ENCODE results near the gene COG5. TPM values are rescaled to one million over a fixed set of nuclear protein-coding genes. Genes with fewer than 3 reads are reported as not detected.

COG5 gene
- total and polyA plus RNA-seq, 10 of the 15 experiments (the other 5 are each of a cell fraction or from before 2014, with no cell fraction given): 5.5 to 27.9 (median 15.6) TPM

- SMC1A ChIA-PET (ENCODE audit: uncharacterized antibody, unreplicated experiment): interaction anchor here (0.7 kb wide), 1 partner anchor 31 kb away, joined by 4 read pairs; no protein-coding TSS in a partner anchor
- Histone ChIP-seq H3K4me3 (no peak overlapping the region), H3K9me3 (replicated peaks; ENCODE audit: control insufficient read depth, insufficient read depth, low read length) (no peaks in the 10 kb centered on the region), H3K4me2 (ENCODE audit: control insufficient read depth, insufficient read depth) (no peak overlapping the region), H3K27ac (ENCODE audit: control insufficient read depth, insufficient read depth) (no peak overlapping the region), H3K79me2 (ENCODE audit: control insufficient read depth, insufficient read depth, low read length) (no peaks in the 10 kb centered on the region), H3K27me3 (replicated peaks in 1 of 2; ENCODE audit: control insufficient read depth in 2 of 2, insufficient read depth in 2 of 2, low read length in 1 of 2) (no peaks in the 10 kb centered on the region), H2AFZ (ENCODE audit: control insufficient read depth, low read depth, low read length) (no peak overlapping the region), H4K20me1 (ENCODE audit: control insufficient read depth, insufficient read depth) (no peaks in the 10 kb centered on the region), H3K36me3 (ENCODE audit: control insufficient read depth in 2 of 2, insufficient read depth in 2 of 2, low read length in 1 of 2) (no peaks in the 10 kb centered on the region), H3K4me1 (ENCODE audit: control insufficient read depth, insufficient read depth, low read length) (no peaks in the 10 kb centered on the region), H3K9ac (ENCODE audit: control insufficient read depth, insufficient read depth, low read length) (no peak overlapping the region)
- POLR2A ChIA-PET: interaction anchor here (0.7 kb wide), 1 partner anchor 303 kb away, joined by 4 read pairs; no protein-coding TSS in a partner anchor
- intact Hi-C loops (cut with micrococcal nuclease; ENCODE audit: unreplicated experiment) (no loop called here), in situ Hi-C loops (cut with MboI) (no loop called here)
- WGBS (ENCODE audit: insufficient coverage, insufficient replicate concordance, low lambda C conversion rate, missing lambda C conversion rate): 75% methylated on average over 3 of the region's 3 CpGs
- CTCF ChIA-PET: interaction anchor here (0.8 kb wide), 1 partner anchor 23 kb away, joined by 4 read pairs; no protein-coding TSS in a partner anchor
- BruUV-seq (replicated peaks): no TSS peak
- FAIRE-seq (no peak), ATAC-seq (peak; percentile 63), DNase-seq (ENCODE audit: low read depth, low spot score) (no peak)
- RAD21 ChIA-PET (ENCODE audit: unreplicated experiment): no interaction called here
- TF ChIP-seq JUNB (IDR thresholded peaks at IDR 0.05): peak; percentile 23; the same call in 1 of the 2 replicates
- TF ChIP-seq ZNF274 (IDR thresholded peaks at IDR 0.05; ENCODE audit: insufficient read depth, insufficient read length): no peak
- no peak for TF ChIP-seq ZBTB33 (IDR thresholded peaks at IDR 0.05)
These were observed 77.7 kb downstream of the COG5 start for GRCh38 chr7:107486041-107486440.

DNA sequence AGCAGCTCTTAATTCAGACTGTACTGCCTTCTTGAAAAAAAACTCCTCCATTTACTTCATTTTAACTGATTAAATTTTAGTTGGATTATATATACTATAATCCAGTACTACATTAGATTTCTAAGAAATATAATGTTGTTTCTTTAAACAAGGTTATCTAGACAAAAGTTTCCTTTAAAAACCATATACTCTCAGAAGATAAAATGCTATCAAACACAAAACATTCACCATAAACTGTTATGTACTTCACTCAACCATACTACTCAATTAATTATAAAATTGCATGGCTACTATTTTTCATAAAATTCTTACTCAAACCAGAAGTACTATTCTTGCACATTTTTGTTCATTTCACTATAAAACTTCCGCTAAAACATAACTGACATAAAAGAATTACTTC is 81.1 kb downstream of the COG5 start:
- intact Hi-C loops (cut with micrococcal nuclease; ENCODE audit: unreplicated experiment) (no loop called here), in situ Hi-C loops (cut with MboI) (no loop called here)
- Histone ChIP-seq H3K4me3 (no peak overlapping the region), H3K9ac (ENCODE audit: control insufficient read depth, insufficient read depth, low read length) (no peak overlapping the region), H3K36me3 (ENCODE audit: control insufficient read depth in 2 of 2, insufficient read depth in 2 of 2, low read length in 1 of 2) (no peaks in the 10 kb centered on the region), H3K27ac (ENCODE audit: control insufficient read depth, insufficient read depth) (no peak overlapping the region), H3K27me3 (replicated peaks in 1 of 2; ENCODE audit: control insufficient read depth in 2 of 2, insufficient read depth in 2 of 2, low read length in 1 of 2) (no peaks in the 10 kb centered on the region), H3K9me3 (replicated peaks; ENCODE audit: control insufficient read depth, insufficient read depth, low read length) (no peaks in the 10 kb centered on the region), H4K20me1 (ENCODE audit: control insufficient read depth, insufficient read depth) (no peaks in the 10 kb centered on the region), H3K79me2 (ENCODE audit: control insufficient read depth, insufficient read depth, low read length) (no peaks in the 10 kb centered on the region), H3K4me2 (ENCODE audit: control insufficient read depth, insufficient read depth) (no peak overlapping the region), H3K4me1 (ENCODE audit: control insufficient read depth, insufficient read depth, low read length) (no peaks in the 10 kb centered on the region), H2AFZ (ENCODE audit: control insufficient read depth, low read depth, low read length) (no peak overlapping the region)
- WGBS (ENCODE audit: insufficient coverage, insufficient replicate concordance, low lambda C conversion rate, missing lambda C conversion rate): 97% methylated on average over 1 of the region's 1 CpG
- ChIA-PET CTCF (interaction anchor here (2.3 kb wide), 1 partner anchor 19 kb away, joined by 6 read pairs; no protein-coding TSS in a partner anchor), RAD21 (ENCODE audit: unreplicated experiment) (no interaction called here), POLR2A (no interaction called here), SMC1A (ENCODE audit: uncharacterized antibody, unreplicated experiment) (no interaction called here)
- BruUV-seq (replicated peaks): no TSS peak
- TF ChIP-seq RCOR1 (conservative IDR thresholded peaks at IDR 0.05; ENCODE audit: low read depth, low read length) (no peak), SMAD1 (IDR thresholded peaks at IDR 0.05; ENCODE audit: low read depth, partially characterized antibody) (no peak), SRF (IDR thresholded peaks at IDR 0.05; ENCODE audit: low read depth in 2 of 2, low read length in 2 of 2) (no peak), ZZZ3 (IDR thresholded peaks at IDR 0.05; ENCODE audit: control insufficient read depth, insufficient read length, low read depth) (no peak), TCF7 (IDR thresholded peaks at IDR 0.05; ENCODE audit: borderline replicate concordance) (no peak)
- TF ChIP-seq, protein P1, sequence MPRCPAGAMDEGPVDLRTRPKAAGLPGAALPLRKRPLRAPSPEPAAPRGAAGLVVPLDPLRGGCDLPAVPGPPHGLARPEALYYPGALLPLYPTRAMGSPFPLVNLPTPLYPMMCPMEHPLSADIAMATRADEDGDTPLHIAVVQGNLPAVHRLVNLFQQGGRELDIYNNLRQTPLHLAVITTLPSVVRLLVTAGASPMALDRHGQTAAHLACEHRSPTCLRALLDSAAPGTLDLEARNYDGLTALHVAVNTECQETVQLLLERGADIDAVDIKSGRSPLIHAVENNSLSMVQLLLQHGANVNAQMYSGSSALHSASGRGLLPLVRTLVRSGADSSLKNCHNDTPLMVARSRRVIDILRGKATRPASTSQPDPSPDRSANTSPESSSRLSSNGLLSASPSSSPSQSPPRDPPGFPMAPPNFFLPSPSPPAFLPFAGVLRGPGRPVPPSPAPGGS (IDR thresholded peaks at IDR 0.05; ENCODE audit: borderline replicate concordance, insufficient read depth, low read depth, low read length, poor library complexity, severe bottlenecking): no peak
- no peak for ATAC-seq
- no peak for FAIRE-seq
- DNase-seq (ENCODE audit: low read depth, low spot score): no peak
